ENCODE data around the gene GFOD1. TPM values are rescaled to one million over a fixed set of nuclear protein-coding genes. Genes with fewer than 3 reads are reported as not detected.

GFOD1 gene
- total RNA-seq, 2 experiments from 2014 or later = 8.0 to 8.7 TPM

DNA sequence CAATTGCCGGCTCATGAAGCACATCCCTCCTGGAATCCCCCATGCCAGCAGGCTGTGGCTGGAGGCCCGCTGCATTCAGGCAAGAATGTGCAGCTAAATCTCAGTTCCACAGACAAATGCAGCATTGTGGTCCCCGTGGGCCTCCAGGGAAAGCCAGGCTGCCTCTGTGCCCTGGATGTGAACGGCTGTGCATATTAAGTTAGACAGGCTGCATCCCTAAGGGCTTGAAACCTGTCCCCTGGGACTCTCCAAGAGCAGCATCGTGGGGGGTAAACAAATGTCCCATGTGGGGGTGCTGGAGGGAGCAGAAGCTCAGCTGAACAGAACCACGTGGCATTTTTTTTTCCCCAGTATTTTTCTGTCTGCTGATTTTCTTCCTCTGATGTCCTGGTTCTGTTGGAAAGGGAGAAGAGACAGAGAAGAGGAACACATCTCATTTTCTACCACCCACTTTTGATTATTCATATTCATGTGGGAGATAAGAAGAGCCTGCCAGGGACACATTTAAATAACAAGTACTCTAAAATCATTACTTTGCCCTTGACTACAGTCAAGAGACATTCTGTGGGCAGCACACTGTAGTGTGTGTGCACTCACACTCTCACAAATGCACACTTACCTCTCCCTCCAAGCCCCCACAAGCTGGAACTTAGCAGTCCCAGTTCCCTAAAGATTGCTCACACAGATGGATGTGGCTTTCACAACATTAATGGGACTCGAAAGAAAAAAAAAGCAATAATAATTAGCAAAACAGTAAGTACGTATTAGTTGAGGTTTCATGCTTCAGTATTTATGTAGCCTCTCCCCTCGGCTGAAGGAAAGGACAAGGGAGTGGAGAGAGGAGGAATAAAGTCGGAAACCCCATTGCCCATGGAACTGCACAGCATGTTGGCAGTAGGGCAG, 16.9 kb downstream of the GFOD1 start:
- no peak for DNase-seq
- POLR2A ChIA-PET = no interaction called here
- H3K27ac Mint-ChIP-seq = no peak overlapping the region

GRCh38 chr6:13469693-13470092, 17.7 kb downstream of the GFOD1 start:
- ChIA-PET POLR2A (no interaction called here), CTCF (no interaction called here)
- DNase-seq (no peak), ATAC-seq (no peak)
- H3K4me1 Mint-ChIP-seq (ENCODE audit: low read depth) = peaks cover 26% of the 10 kb centered on the region
- no peak overlapping the region for H3K27ac Mint-ChIP-seq
- no peaks in the 10 kb centered on the region for H3K9me3 Mint-ChIP-seq (ENCODE audit: insufficient read depth)
- H3K27me3 Mint-ChIP-seq (ENCODE audit: low read depth) = no peaks in the 10 kb centered on the region
- no peak overlapping the region for H3K4me3 Mint-ChIP-seq
- peaks cover 17% of the 10 kb centered on the region for H3K36me3 Mint-ChIP-seq (ENCODE audit: low read depth)

More for the DNA sequence above, 16.9 kb downstream of the GFOD1 start:
- CTCF ChIA-PET = no interaction called here
- Mint-ChIP-seq H3K36me3 (ENCODE audit: low read depth) (peaks cover 21% of the 10 kb centered on the region), H3K9me3 (ENCODE audit: insufficient read depth) (no peaks in the 10 kb centered on the region), H3K4me3 (no peak overlapping the region), H3K4me1 (ENCODE audit: low read depth) (peaks cover 19% of the 10 kb centered on the region), H3K27me3 (ENCODE audit: low read depth) (no peaks in the 10 kb centered on the region)
- ATAC-seq = no peak

DNA sequence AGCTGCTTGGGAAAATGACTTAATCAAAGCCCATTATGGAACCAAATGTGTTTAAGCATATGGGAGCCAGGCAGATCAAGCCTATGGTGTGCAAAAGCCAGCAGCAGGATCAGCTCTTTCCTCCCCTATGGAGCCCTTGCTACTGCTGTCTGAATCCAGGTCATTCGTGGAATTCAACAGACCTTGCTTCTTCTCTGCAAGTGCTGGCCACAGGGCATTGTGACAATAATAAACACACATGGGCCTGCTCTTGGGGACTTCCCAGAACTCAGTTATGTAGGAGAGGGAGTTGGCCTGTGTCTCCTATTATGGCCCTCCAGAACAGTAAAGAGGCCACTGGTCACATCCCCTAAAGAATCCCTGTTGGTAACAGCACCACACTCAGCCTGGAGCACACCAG, 18.6 kb downstream of the GFOD1 start:
- Mint-ChIP-seq H3K36me3 (ENCODE audit: low read depth) (peaks cover 17% of the 10 kb centered on the region), H3K9me3 (ENCODE audit: insufficient read depth) (no peaks in the 10 kb centered on the region), H3K4me1 (ENCODE audit: low read depth) (peaks cover 34% of the 10 kb centered on the region), H3K4me3 (no peak overlapping the region), H3K27ac (no peak overlapping the region), H3K27me3 (ENCODE audit: low read depth) (no peaks in the 10 kb centered on the region)
- DNase-seq (no peak), ATAC-seq (no peak)
- CTCF ChIA-PET = no interaction called here
- POLR2A ChIA-PET = no interaction called here

DNA sequence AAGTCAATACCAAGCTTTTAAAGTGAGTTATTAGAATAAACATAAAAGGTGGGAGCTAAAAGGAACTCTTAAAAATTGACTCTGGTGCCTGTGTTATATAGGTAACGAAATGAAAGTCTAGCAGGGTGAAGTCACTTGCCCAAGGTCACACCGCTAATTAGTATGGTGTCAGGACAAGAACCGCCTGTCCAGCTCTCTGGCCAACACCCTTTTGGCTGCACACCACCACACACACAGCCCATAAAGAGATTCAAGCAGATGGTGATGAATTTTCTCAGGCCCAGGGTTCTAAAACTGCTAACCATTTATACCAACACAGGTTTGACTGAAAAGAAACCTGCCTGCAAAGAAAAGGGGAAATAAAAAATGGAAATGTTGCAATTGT, 20.2 kb downstream of the GFOD1 start:
- ChIA-PET CTCF (interaction anchor here (0.7 to 1.4 kb wide), 3 partner anchors 14 to 109 kb away, joined by 3 to 7 read pairs (median 3); no protein-coding TSS in a partner anchor), POLR2A (no interaction called here)
- no peaks in the 10 kb centered on the region for H3K27me3 Mint-ChIP-seq (ENCODE audit: low read depth)
- H3K9me3 Mint-ChIP-seq (ENCODE audit: insufficient read depth) = no peaks in the 10 kb centered on the region
- no peak overlapping the region for H3K27ac Mint-ChIP-seq
- H3K4me3 Mint-ChIP-seq = no peak overlapping the region
- ATAC-seq = no peak
- H3K4me1 Mint-ChIP-seq (ENCODE audit: low read depth) = peaks cover 43% of the 10 kb centered on the region
- H3K36me3 Mint-ChIP-seq (ENCODE audit: low read depth) = peaks cover 17% of the 10 kb centered on the region
- DNase-seq = no peak

GRCh38 chr6:13466304-13467215, 20.8 kb downstream of the GFOD1 start:
- H3K36me3 Mint-ChIP-seq (ENCODE audit: low read depth) = peaks cover 17% of the 10 kb centered on the region
- POLR2A ChIA-PET = no interaction called here
- no peaks in the 10 kb centered on the region for H3K9me3 Mint-ChIP-seq (ENCODE audit: insufficient read depth)

GRCh38 chr6:13465734-13466133, 21.7 kb downstream of the GFOD1 start:
- peaks cover 21% of the 10 kb centered on the region for H3K36me3 Mint-ChIP-seq (ENCODE audit: low read depth)
- no peak overlapping the region for H3K27ac Mint-ChIP-seq
- no peak for DNase-seq
- no peaks in the 10 kb centered on the region for H3K27me3 Mint-ChIP-seq (ENCODE audit: low read depth)
- no peak for ATAC-seq
- H3K4me1 Mint-ChIP-seq (ENCODE audit: low read depth) = peaks cover 55% of the 10 kb centered on the region
- no peak overlapping the region for H3K4me3 Mint-ChIP-seq
- ChIA-PET CTCF (interaction anchor here (1.2 to 1.4 kb wide), 2 partner anchors 11 to 150 kb away, joined by 3 to 6 read pairs; partner anchors contain the start of gene NOL7), POLR2A (interaction anchor here (0.6 kb wide), 1 partner anchor 1778 kb away, joined by 5 read pairs; no protein-coding TSS in a partner anchor)
- H3K9me3 Mint-ChIP-seq (ENCODE audit: insufficient read depth) = no peaks in the 10 kb centered on the region

More at GRCh38 chr6:13466304-13467215, 20.8 kb downstream of the GFOD1 start:
- DNase-seq (no peak), ATAC-seq (peak; percentile 38)
- Mint-ChIP-seq H3K27ac (peak overlapping the region; percentile 22), H3K4me1 (ENCODE audit: low read depth) (peaks cover 49% of the 10 kb centered on the region), H3K4me3 (no peak overlapping the region), H3K27me3 (ENCODE audit: low read depth) (no peaks in the 10 kb centered on the region)
- CTCF ChIA-PET = interaction anchor here (0.7 to 1.4 kb wide), 3 partner anchors 15 to 109 kb away, joined by 3 to 7 read pairs (median 3); no protein-coding TSS in a partner anchor

GRCh38 chr6:13463941-13464340, 23.5 kb downstream of the GFOD1 start:
- no peak for ATAC-seq
- POLR2A ChIA-PET = no interaction called here
- H3K4me3 Mint-ChIP-seq = no peak overlapping the region
- peaks cover 18% of the 10 kb centered on the region for H3K36me3 Mint-ChIP-seq (ENCODE audit: low read depth)
- CTCF ChIA-PET = interaction anchor here (1.4 to 2.4 kb wide), 2 partner anchors 15 to 17 kb away, joined by 3 to 5 read pairs; no protein-coding TSS in a partner anchor
- no peak for DNase-seq
- peaks cover 62% of the 10 kb centered on the region for H3K4me1 Mint-ChIP-seq (ENCODE audit: low read depth)
- no peak overlapping the region for H3K27ac Mint-ChIP-seq
- no peaks in the 10 kb centered on the region for H3K27me3 Mint-ChIP-seq (ENCODE audit: low read depth)
- H3K9me3 Mint-ChIP-seq (ENCODE audit: insufficient read depth) = no peaks in the 10 kb centered on the region

GRCh38 chr6:13463328-13463717, 24.1 kb downstream of the GFOD1 start:
- DNase-seq = no peak
- ChIA-PET CTCF (interaction anchor here (0.8 to 2.4 kb wide), 3 partner anchors 9 to 21 kb away, joined by 3 to 5 read pairs (median 4); no protein-coding TSS in a partner anchor), POLR2A (interaction anchor here (0.9 kb wide), 1 partner anchor 14 kb away, joined by 3 read pairs; no protein-coding TSS in a partner anchor)
- no peaks in the 10 kb centered on the region for H3K27me3 Mint-ChIP-seq (ENCODE audit: low read depth)
- no peak overlapping the region for H3K4me3 Mint-ChIP-seq
- no peak for ATAC-seq
- H3K36me3 Mint-ChIP-seq (ENCODE audit: low read depth) = peaks cover 13% of the 10 kb centered on the region
- peaks cover 68% of the 10 kb centered on the region for H3K4me1 Mint-ChIP-seq (ENCODE audit: low read depth)
- H3K27ac Mint-ChIP-seq = no peak overlapping the region
- H3K9me3 Mint-ChIP-seq (ENCODE audit: insufficient read depth) = no peaks in the 10 kb centered on the region

DNA sequence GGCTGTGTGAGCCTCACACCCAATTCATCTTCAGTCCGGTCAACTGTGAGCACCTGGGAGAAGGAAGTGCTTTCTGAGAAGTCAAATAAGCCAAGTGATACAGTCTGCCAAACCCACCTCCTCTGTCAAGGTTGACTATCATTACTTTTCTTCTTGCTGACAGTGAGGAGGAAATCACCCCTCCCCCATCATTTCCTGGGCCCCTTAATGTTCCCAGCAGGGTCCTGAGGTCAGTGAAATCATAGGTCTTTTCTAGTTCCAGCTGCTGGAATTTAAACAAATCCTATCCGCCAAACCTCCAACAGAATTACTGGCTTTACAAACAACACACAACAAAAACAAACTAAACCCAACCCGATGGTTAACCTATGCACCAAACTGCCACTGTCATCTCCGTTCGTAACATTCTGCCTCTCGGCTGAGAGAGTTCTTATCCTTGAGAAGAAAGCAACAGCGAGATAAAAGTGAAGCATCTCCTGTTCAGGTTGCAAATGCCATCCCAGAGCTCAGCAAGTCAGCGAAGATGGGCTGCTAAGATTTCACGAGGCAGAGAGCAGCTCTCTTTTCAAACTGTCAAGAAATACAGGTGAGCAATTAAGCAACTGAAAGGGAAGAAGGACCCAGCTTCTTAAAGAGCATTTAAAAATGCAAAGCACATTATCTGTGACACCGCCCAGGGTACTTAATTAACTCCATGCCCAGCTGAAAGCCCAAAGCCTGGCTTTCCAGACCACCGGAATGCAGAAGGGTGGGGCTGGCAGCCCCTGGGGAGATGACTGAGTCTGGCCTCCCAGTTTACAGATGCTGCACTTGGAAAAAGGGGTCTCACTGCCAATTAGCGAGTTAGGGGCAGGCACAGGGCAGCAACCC, 24.7 kb downstream of the GFOD1 start:
- Mint-ChIP-seq H3K4me1 (ENCODE audit: low read depth) (peaks cover 70% of the 10 kb centered on the region), H3K4me3 (no peak overlapping the region), H3K36me3 (ENCODE audit: low read depth) (peaks cover 13% of the 10 kb centered on the region), H3K27ac (peak overlapping the region; percentile 60), H3K27me3 (ENCODE audit: low read depth) (no peaks in the 10 kb centered on the region), H3K9me3 (ENCODE audit: insufficient read depth) (no peaks in the 10 kb centered on the region)
- POLR2A ChIA-PET = interaction anchor here (0.9 kb wide), 1 partner anchor 13 kb away, joined by 3 read pairs; no protein-coding TSS in a partner anchor
- ATAC-seq = peak; percentile 38
- no peak for DNase-seq
- CTCF ChIA-PET = interaction anchor here (0.8 to 2.4 kb wide), 3 partner anchors 9 to 22 kb away, joined by 3 to 5 read pairs (median 4); no protein-coding TSS in a partner anchor

DNA sequence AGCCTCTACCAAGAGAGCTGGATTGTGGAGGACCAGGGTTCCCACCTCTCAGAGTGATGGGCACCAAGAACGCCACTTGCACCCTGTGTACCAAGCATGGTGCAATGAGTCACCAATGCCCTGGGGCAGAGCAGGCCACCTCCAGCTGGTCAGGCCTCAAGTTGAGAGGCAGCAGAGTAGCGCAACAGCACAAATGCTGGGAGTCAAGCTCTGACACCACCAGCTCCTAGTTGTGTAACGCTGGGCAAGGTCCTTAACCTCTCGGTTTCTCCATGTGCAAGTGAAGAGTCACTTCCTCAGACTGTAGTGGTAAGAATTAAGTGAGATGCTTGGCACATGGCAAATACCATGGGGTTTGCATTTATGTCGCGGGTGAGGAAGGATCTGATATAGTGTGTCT, 25.6 kb downstream of the GFOD1 start:
- no peak for ATAC-seq
- no peak for DNase-seq

DNA sequence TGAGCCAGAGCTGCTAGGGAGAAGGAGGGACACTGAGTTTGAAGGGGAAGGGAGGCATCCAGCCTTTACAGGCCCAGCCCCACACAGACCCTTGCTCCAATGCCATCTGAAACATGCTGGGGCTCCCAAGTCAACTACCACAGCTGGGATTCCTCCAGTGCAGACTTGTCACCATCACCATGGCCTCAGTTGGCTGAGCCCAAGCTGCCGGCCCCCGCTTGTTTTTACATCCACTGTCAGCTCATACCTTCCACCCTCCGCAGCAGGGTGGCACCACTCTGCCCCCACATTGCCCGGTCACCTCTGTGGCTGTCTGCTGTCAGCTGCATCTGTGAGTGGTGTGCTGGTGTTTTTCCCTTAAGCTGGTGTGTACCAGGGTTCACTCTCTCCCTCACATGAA, 26.1 kb downstream of the GFOD1 start:
- Mint-ChIP-seq H3K4me1 (ENCODE audit: low read depth) (peaks cover 73% of the 10 kb centered on the region), H3K27me3 (ENCODE audit: low read depth) (no peaks in the 10 kb centered on the region), H3K36me3 (ENCODE audit: low read depth) (peaks cover 13% of the 10 kb centered on the region), H3K9me3 (ENCODE audit: insufficient read depth) (no peaks in the 10 kb centered on the region), H3K4me3 (no peak overlapping the region), H3K27ac (peak overlapping the region; percentile 22)
- ATAC-seq (no peak), DNase-seq (no peak)
- ChIA-PET POLR2A (no interaction called here), CTCF (interaction anchor here (0.7 to 2.4 kb wide), 3 partner anchors 18 to 122 kb away, joined by 3 to 5 read pairs (median 3); no protein-coding TSS in a partner anchor)

More for the DNA sequence above, 25.6 kb downstream of the GFOD1 start:
- no peak overlapping the region for H3K27ac Mint-ChIP-seq
- H3K9me3 Mint-ChIP-seq (ENCODE audit: insufficient read depth) = no peaks in the 10 kb centered on the region
- POLR2A ChIA-PET = no interaction called here
- peaks cover 73% of the 10 kb centered on the region for H3K4me1 Mint-ChIP-seq (ENCODE audit: low read depth)
- H3K4me3 Mint-ChIP-seq = no peak overlapping the region
- CTCF ChIA-PET = interaction anchor here (1.1 to 2.4 kb wide), 2 partner anchors 18 to 76 kb away, joined by 3 to 5 read pairs; no protein-coding TSS in a partner anchor
- peaks cover 13% of the 10 kb centered on the region for H3K36me3 Mint-ChIP-seq (ENCODE audit: low read depth)
- no peaks in the 10 kb centered on the region for H3K27me3 Mint-ChIP-seq (ENCODE audit: low read depth)

Measured in activated CD8-positive, alpha-beta T cell treated with anti-CD3 and anti-CD28 coated beads, Interleukin-2, amount 10 ng/mL, durations not matched to agents 7 days and 5 days (primary cell).